ENCODE measurements around the gene RUBCNL.

DNA sequence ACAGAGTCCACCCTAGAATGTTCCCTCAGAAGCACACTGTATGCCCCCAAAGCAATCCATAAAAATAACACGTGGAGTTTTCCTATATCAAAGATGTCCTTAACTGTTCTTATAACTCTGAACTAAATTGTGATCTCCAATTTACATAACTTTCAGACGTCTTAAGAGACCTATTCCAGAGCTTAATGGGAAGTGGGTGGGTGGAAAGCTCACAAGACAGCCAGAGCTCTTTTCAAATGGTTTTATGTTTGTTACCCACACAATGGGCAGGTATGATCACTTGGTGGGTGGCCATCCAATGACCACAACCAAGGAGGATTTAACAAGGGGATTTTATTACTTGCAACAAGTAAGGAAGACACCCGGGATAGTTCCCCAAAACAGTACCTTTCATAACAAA is 93.6 kb downstream of the RUBCNL start:
- TF ChIP-seq, protein P1, sequence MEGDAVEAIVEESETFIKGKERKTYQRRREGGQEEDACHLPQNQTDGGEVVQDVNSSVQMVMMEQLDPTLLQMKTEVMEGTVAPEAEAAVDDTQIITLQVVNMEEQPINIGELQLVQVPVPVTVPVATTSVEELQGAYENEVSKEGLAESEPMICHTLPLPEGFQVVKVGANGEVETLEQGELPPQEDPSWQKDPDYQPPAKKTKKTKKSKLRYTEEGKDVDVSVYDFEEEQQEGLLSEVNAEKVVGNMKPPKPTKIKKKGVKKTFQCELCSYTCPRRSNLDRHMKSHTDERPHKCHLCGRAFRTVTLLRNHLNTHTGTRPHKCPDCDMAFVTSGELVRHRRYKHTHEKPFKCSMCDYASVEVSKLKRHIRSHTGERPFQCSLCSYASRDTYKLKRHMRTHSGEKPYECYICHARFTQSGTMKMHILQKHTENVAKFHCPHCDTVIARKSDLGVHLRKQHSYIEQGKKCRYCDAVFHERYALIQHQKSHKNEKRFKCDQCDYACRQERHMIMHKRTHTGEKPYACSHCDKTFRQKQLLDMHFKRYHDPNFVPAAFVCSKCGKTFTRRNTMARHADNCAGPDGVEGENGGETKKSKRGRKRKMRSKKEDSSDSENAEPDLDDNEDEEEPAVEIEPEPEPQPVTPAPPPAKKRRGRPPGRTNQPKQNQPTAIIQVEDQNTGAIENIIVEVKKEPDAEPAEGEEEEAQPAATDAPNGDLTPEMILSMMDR (IDR thresholded peaks at IDR 0.05; ENCODE audit: low read depth, low read length) = no peak
- no peak for TF ChIP-seq MYC (IDR thresholded peaks at IDR 0.05; ENCODE audit: low read depth, low read length)
- no peak for TF ChIP-seq POLR2A (IDR thresholded peaks at IDR 0.05; ENCODE audit: extremely low read depth, insufficient read length)
